Suprapubic skin (tissue), 4 donors: ENCODE results near the gene RMC1. TPM values are rescaled to one million over a fixed set of nuclear protein-coding genes. Genes with fewer than 3 reads are reported as not detected.

Experiments
- DNase-seq, 2 donors: peaks; one replicate each; pipeline ENCODE4 v3.0.0-alpha.2; 2019; ENCODE audit warnings: low spot score in 2 of 2
- H3K27ac ChIP-seq: fragments of 200-600 bp; sonication (generic); one replicate; pipeline ENCODE4 v1.5.1; 2019
- H3K27me3 ChIP-seq: fragments of 200-600 bp; sonication (generic); one replicate; pipeline ENCODE4 v1.5.1; 2019
- H3K36me3 ChIP-seq: fragments of 200-600 bp; sonication (generic); one replicate; pipeline ENCODE4 v1.5.1; 2019
- H3K4me1 ChIP-seq: fragments of 200-600 bp; sonication (generic); one replicate; pipeline ENCODE4 v1.5.1; 2019
- H3K4me3 ChIP-seq: fragments of 200-600 bp; sonication (generic); one replicate; pipeline ENCODE4 v1.5.1; 2019; ENCODE audit warnings: mild to moderate bottlenecking
- H3K9me3 ChIP-seq: fragments of 200-600 bp; sonication (generic); one replicate; pipeline ENCODE4 v1.5.1; 2019
- EP300 ChIP-seq: sonication (generic); formaldehyde crosslinking; IDR thresholded peaks from one replicate; pipeline ENCODE4 v1.6.1; 2017; ENCODE audit warnings: antibody characterized with exemption
- POLR2A ChIP-seq, 2 donors: fragments of 450-650 bp; IDR thresholded peaks; one replicate each; pipeline ENCODE4 v1.6.1; 2017; ENCODE audit warnings: antibody characterized with exemption in 2 of 2, mild to moderate bottlenecking in 2 of 2, moderate library complexity in 2 of 2
- POLR2AphosphoS5 ChIP-seq, 3 donors: sonication (generic); formaldehyde crosslinking; IDR thresholded peaks; one replicate each; pipeline ENCODE4 v1.6.1; 2017; ENCODE audit warnings: antibody characterized with exemption in 3 of 3
- WGBS: methylation state at CpG from one replicate; pipeline ENCODE4 v1.1.5; 2018; 5-methylcytosine and 5-hydroxymethylcytosine counted together
- total RNA-seq, 4 donors: library from RNA; depleted of rRNA; stranded (reverse); fragments of >200 nt; gene quantifications; one replicate each; pipeline ENCODE4 v1.1.0, GENCODE V29; 2016
- TF ChIP-seq, protein P1 (sequence below), 2 donors: fragments of 200-600 bp in 1 of 2; fragments of 450-650 bp in 1 of 2; sonication (generic) in 1 of 2; IDR thresholded peaks; one replicate each; pipeline ENCODE4 v1.5.1; 2016 to 2019; ENCODE audit warnings: antibody characterized with exemption in 2 of 2, mild to moderate bottlenecking in 1 of 2, moderate library complexity in 1 of 2

The RMC1 gene
- total RNA-seq, 4 donors from 2014 or later = 18.7 to 26.4 (median 23.0) TPM

DNA sequence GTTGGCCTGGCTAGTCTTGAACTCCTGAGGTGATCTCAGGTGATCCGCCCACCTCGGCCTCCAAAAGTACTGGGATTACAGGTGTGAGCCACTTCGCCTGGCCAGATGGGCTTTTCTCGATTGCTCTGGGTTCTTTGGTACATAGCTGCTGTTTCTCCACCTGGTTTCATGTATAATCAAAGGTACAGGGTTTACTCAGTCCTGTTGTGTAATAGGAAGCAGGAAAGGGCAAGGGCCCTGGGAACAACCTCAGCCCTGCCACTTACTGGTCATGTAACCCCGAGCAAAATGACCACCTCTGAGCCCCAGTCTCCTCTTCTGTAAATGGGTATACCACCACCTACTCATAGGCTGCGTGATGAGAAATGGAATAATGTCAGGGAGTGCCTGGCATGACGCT lies 34.0 kb downstream of the RMC1 start:
- Histone ChIP-seq H3K27ac (no peak overlapping the region), H3K36me3 (peaks cover 98% of the 10 kb centered on the region)
- no peak for DNase-seq

DNA sequence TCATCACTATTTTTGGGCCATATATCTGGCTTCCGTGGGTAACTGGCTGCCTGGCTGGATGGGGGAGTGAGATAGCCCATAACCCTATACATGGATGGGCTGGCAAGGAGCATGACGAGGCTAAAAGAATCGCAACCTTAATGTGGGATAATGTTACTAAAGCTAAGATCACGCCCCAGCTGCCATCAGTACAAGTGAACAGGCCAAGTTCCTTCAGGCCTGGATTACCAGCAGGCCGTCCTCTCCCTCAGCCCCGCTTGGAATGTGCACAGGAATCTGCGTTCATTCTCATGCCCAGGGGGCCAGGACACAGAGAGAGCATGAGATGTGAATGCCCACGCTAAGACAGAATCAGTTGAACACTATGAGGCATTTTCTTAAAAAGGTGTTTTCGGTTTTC lies 34.7 kb downstream of the RMC1 start:
- Histone ChIP-seq H3K9me3 (no peaks in the 10 kb centered on the region), H3K4me3 (no peak overlapping the region), H3K36me3 (peaks cover 98% of the 10 kb centered on the region), H3K4me1 (peaks cover 5% of the 10 kb centered on the region), H3K27me3 (no peaks in the 10 kb centered on the region), H3K27ac (no peak overlapping the region)
- 95% methylated on average over 9 of the region's 9 CpGs for WGBS
- no peak for DNase-seq
- no peak for TF ChIP-seq POLR2AphosphoS5 (IDR thresholded peaks at IDR 0.05)
- TF ChIP-seq, protein P1, sequence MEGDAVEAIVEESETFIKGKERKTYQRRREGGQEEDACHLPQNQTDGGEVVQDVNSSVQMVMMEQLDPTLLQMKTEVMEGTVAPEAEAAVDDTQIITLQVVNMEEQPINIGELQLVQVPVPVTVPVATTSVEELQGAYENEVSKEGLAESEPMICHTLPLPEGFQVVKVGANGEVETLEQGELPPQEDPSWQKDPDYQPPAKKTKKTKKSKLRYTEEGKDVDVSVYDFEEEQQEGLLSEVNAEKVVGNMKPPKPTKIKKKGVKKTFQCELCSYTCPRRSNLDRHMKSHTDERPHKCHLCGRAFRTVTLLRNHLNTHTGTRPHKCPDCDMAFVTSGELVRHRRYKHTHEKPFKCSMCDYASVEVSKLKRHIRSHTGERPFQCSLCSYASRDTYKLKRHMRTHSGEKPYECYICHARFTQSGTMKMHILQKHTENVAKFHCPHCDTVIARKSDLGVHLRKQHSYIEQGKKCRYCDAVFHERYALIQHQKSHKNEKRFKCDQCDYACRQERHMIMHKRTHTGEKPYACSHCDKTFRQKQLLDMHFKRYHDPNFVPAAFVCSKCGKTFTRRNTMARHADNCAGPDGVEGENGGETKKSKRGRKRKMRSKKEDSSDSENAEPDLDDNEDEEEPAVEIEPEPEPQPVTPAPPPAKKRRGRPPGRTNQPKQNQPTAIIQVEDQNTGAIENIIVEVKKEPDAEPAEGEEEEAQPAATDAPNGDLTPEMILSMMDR (IDR thresholded peaks at IDR 0.05) = no peak
- TF ChIP-seq POLR2A (IDR thresholded peaks at IDR 0.05) = no peak
- TF ChIP-seq EP300 = no peak

More for the DNA sequence above, 34.0 kb downstream of the RMC1 start:
- H3K9me3 ChIP-seq = no peaks in the 10 kb centered on the region
- peaks cover 5% of the 10 kb centered on the region for H3K4me1 ChIP-seq
- no peaks in the 10 kb centered on the region for H3K27me3 ChIP-seq
- WGBS = 98% methylated on average over 7 of the region's 7 CpGs
- no peak for TF ChIP-seq POLR2AphosphoS5 (IDR thresholded peaks at IDR 0.05)
- TF ChIP-seq, protein P1 (IDR thresholded peaks at IDR 0.05) = no peak
- no peak for TF ChIP-seq EP300
- no peak for TF ChIP-seq POLR2A (IDR thresholded peaks at IDR 0.05)
- H3K4me3 ChIP-seq = no peak overlapping the region

DNA sequence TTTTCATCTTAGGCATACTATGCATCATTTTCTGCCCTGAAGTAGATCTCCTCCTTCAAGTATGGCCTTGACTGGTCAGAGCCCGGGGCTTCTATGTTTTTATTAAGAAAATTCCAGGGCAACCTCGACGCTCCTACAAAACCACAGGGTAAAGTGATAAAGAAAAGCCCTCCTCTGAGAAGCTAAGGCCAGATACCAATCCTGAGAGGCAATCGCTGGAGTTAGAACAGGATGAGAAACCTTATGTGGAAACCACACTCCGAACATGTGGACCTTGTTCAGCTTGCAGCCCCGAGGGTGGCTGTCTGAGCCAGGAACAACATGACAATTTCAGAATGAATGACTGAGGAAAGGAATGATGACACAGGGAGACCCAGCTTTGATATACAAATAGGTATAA lies 35.6 kb downstream of the RMC1 start:
- DNase-seq = no peak
- H3K36me3 ChIP-seq = peaks cover 98% of the 10 kb centered on the region
- no peak overlapping the region for H3K4me3 ChIP-seq
- H3K9me3 ChIP-seq = no peaks in the 10 kb centered on the region
- H3K27me3 ChIP-seq = no peaks in the 10 kb centered on the region
- no peak overlapping the region for H3K27ac ChIP-seq
- peaks cover 5% of the 10 kb centered on the region for H3K4me1 ChIP-seq
- 67% methylated on average over 6 of the region's 6 CpGs for WGBS
- TF ChIP-seq POLR2A (IDR thresholded peaks at IDR 0.05) = no peak
- no peak for TF ChIP-seq EP300
- TF ChIP-seq, protein P1 (IDR thresholded peaks at IDR 0.05) = no peak
- no peak for TF ChIP-seq POLR2AphosphoS5 (IDR thresholded peaks at IDR 0.05)

DNA sequence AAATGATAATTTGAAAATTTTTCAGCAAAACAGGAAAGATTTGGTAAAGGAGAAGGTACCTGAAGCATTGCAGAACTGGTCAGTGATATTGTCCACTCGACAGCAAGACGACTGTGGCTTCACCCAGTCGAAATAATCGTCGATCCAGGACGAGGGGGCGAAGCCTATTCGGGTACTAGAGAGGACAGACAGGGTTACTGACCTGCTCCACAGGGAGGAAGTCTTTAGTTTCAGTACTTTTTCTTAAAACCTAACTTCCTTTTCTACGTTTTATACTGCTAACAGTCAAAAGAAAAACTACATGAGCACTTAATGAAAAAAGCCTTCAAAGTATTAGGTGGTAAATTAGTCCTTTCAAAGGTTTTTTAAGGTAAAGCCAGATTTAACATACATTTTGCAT lies 36.0 kb downstream of the RMC1 start:
- no peak overlapping the region for H3K27ac ChIP-seq
- H3K27me3 ChIP-seq = no peaks in the 10 kb centered on the region
- peaks cover 98% of the 10 kb centered on the region for H3K36me3 ChIP-seq
- H3K4me3 ChIP-seq = no peak overlapping the region
- no peaks in the 10 kb centered on the region for H3K9me3 ChIP-seq
- H3K4me1 ChIP-seq = peaks cover 5% of the 10 kb centered on the region
- 82% methylated on average over 9 of the region's 9 CpGs for WGBS
- TF ChIP-seq EP300 (no peak), POLR2AphosphoS5 (IDR thresholded peaks at IDR 0.05) (no peak), POLR2A (IDR thresholded peaks at IDR 0.05) (no peak)
- TF ChIP-seq, protein P1 (IDR thresholded peaks at IDR 0.05) = no peak
- DNase-seq = no peak

- no peak overlapping the region for H3K4me3 ChIP-seq
- H3K36me3 ChIP-seq = peaks cover 98% of the 10 kb centered on the region
- TF ChIP-seq, protein P1 (IDR thresholded peaks at IDR 0.05) = no peak
- TF ChIP-seq POLR2A (IDR thresholded peaks at IDR 0.05) (no peak), EP300 (no peak), POLR2AphosphoS5 (IDR thresholded peaks at IDR 0.05) (no peak)
- H3K9me3 ChIP-seq = no peaks in the 10 kb centered on the region
- no peak overlapping the region for H3K27ac ChIP-seq
- H3K4me1 ChIP-seq = peaks cover 5% of the 10 kb centered on the region
- no peaks in the 10 kb centered on the region for H3K27me3 ChIP-seq
- WGBS = 75% methylated on average over 9 of the region's 9 CpGs
- DNase-seq = no peak
Observed at GRCh38 chr18:23539911-23540525, 36.7 kb downstream of the RMC1 start.
